Stomach (tissue), 9 donors: Measurements from ENCODE around the gene GRIA4. TPM values are rescaled to one million over a fixed set of nuclear protein-coding genes. Genes with fewer than 3 reads are reported as not detected.

ENCODE experiments used
- DNase-seq, 2 donors: peaks; one replicate each; pipeline versions ENCODE4 v3.0.0 to v3.0.0-alpha.2; 2013 to 2019
- H3K27ac ChIP-seq, 5 donors: fragments of 200-600 bp in 4 of 5; sonication (generic) in 4 of 5; one replicate each; pipeline ENCODE4 v1.5.1; 2013 to 2019; ENCODE audit warnings: mild to moderate bottlenecking in 1 of 5, moderate library complexity in 1 of 5
- H3K27me3 ChIP-seq, 3 donors: fragments of 200-600 bp; sonication (generic); one replicate each; pipeline ENCODE4 v1.5.1; 2017 to 2019; ENCODE audit warnings: mixed run types in 1 of 3
- H3K36me3 ChIP-seq, 4 donors: fragments of 200-600 bp; sonication (generic); 1 replicate in 3 of 4; 2 replicates in 1 of 4; pipeline ENCODE4 v1.5.1; 2016 to 2019
- H3K4me1 ChIP-seq, 4 donors: fragments of 200-600 bp; sonication (generic); one replicate each; pipeline ENCODE4 v1.5.1; 2016 to 2019
- H3K4me3 ChIP-seq, 4 donors: fragments of 200-600 bp; sonication (generic) in 3 of 4; one replicate each; pipeline ENCODE4 v1.5.1; 2016 to 2019; ENCODE audit warnings: mild to moderate bottlenecking in 1 of 4
- H3K9me3 ChIP-seq, 4 donors: fragments of 200-600 bp; sonication (generic); one replicate each; pipeline ENCODE4 v1.5.1; 2016 to 2019
- CTCF ChIP-seq, 7 experiments: fragments of 450-650 bp in 4 of 7; fragments of 200-600 bp in 3 of 7; sonication (generic) in 3 of 7; IDR thresholded peaks; one replicate each; pipeline ENCODE4 v1.5.1; 2016 to 2019; ENCODE audit warnings: antibody characterized with exemption in 7 of 7, control low read depth in 2 of 7, mild to moderate bottlenecking in 1 of 7
- EP300 ChIP-seq: sonication (generic); formaldehyde crosslinking; IDR thresholded peaks from one replicate; pipeline ENCODE4 v1.6.1; 2017; ENCODE audit warnings: antibody characterized with exemption
- POLR2A ChIP-seq, 4 donors: fragments of 450-650 bp; IDR thresholded peaks; one replicate each; pipeline ENCODE4 v1.6.1; 2016; ENCODE audit warnings: antibody characterized with exemption in 4 of 4, control low read depth in 2 of 4, mild to moderate bottlenecking in 1 of 4, moderate library complexity in 1 of 4
- POLR2AphosphoS5 ChIP-seq, 3 donors: sonication (generic); formaldehyde crosslinking; IDR thresholded peaks; one replicate each; pipeline ENCODE4 v1.6.1; 2016; ENCODE audit warnings: antibody characterized with exemption in 3 of 3
- WGBS, 5 donors: extraction: QIAGEN DNeasy Blood & Tissue Kit in 3 of 5; methylation state at CpG; one replicate each; pipeline versions ENCODE4 v1.1.5 to v1.1.7; 2013 to 2018; 5-methylcytosine and 5-hydroxymethylcytosine counted together
- intact Hi-C: fragments of 100-400 bp; cut with DNase I; formaldehyde crosslinking; loops from one replicate; pipeline ENCODE4 v1.15.1; 2023; ENCODE audit warnings: low total_unique reads
- polyA plus RNA-seq, 3 donors: library from polyadenylated mRNA; stranded (reverse); fragments of 200-250 nt; gene quantifications; one replicate each; pipeline ENCODE4 v1.2.3, GENCODE V29; 2013
- total RNA-seq, 5 donors: library from RNA; depleted of rRNA; stranded (reverse); fragments of >200 nt; gene quantifications; one replicate each; pipeline versions ENCODE4 v1.1.0 to v1.2.3, GENCODE V29; 2014 to 2016
- donor health status: healthy with polysubstance abuse.
- donor health status: Bipolar disorder and iron deficiency.
- donor health status: healthy.

Gene GRIA4
- total and polyA plus RNA-seq, 8 donors: under 0.01 to 5.9 (median 2.0) TPM; not detected in 1

- H3K36me3 ChIP-seq: no peaks in the 10 kb centered on the region
- no peak overlapping the region for H3K27ac ChIP-seq
- H3K4me3 ChIP-seq: no peak overlapping the region
- no peaks in the 10 kb centered on the region for H3K27me3 ChIP-seq
- TF ChIP-seq EP300 (no peak), POLR2A (IDR thresholded peaks at IDR 0.05) (no peak), POLR2AphosphoS5 (IDR thresholded peaks at IDR 0.05) (no peak), CTCF (IDR thresholded peaks at IDR 0.05) (no peak)
- H3K4me1 ChIP-seq: no peaks in the 10 kb centered on the region
- H3K9me3 ChIP-seq: peaks cover 0 to 5% (median 0%) of the 10 kb centered on the region in 4 donors
- DNase-seq: no peak
- intact Hi-C loops: no loop called here
Observed at GRCh38 chr11:105642870-105643269, 33.0 kb downstream of the GRIA4 start.

- no peaks in the 10 kb centered on the region for H3K27me3 ChIP-seq
- no peak overlapping the region for H3K4me3 ChIP-seq
- H3K4me1 ChIP-seq: no peaks in the 10 kb centered on the region
- H3K36me3 ChIP-seq: no peaks in the 10 kb centered on the region
- peaks cover 0 to 5% (median 0%) of the 10 kb centered on the region in 4 donors for H3K9me3 ChIP-seq
- no peak for TF ChIP-seq EP300
- no peak for TF ChIP-seq POLR2A (IDR thresholded peaks at IDR 0.05)
- no peak for TF ChIP-seq POLR2AphosphoS5 (IDR thresholded peaks at IDR 0.05)
- TF ChIP-seq CTCF (IDR thresholded peaks at IDR 0.05): no peak
- WGBS, 5 donors: 72 to 81% (median 76%) methylated on average over 7 of the region's 7 CpGs
- no peak for DNase-seq
- H3K27ac ChIP-seq: no peak overlapping the region
- intact Hi-C loops: no loop called here
Observed at GRCh38 chr11:105644839-105645573, 35.1 kb downstream of the GRIA4 start.

GRCh38 chr11:105647780-105648179 is 37.9 kb downstream of the GRIA4 start:
- Histone ChIP-seq H3K27ac (no peak overlapping the region), H3K9me3 (peaks cover 0 to 5% (median 0%) of the 10 kb centered on the region in 4 donors), H3K27me3 (no peaks in the 10 kb centered on the region), H3K4me1 (no peaks in the 10 kb centered on the region), H3K36me3 (no peaks in the 10 kb centered on the region), H3K4me3 (no peak overlapping the region)
- WGBS, 5 donors: 62 to 88% (median 71%) methylated on average over 1 of the region's 1 CpG
- TF ChIP-seq POLR2AphosphoS5 (IDR thresholded peaks at IDR 0.05): no peak
- TF ChIP-seq EP300: no peak
- TF ChIP-seq POLR2A (IDR thresholded peaks at IDR 0.05): no peak
- no peak for TF ChIP-seq CTCF (IDR thresholded peaks at IDR 0.05)
- intact Hi-C loops: no loop called here
- no peak for DNase-seq

- H3K4me3 ChIP-seq: no peak overlapping the region
- H3K27ac ChIP-seq: no peak overlapping the region
- H3K4me1 ChIP-seq: no peaks in the 10 kb centered on the region
- H3K36me3 ChIP-seq: no peaks in the 10 kb centered on the region
- TF ChIP-seq POLR2A (IDR thresholded peaks at IDR 0.05): no peak
- TF ChIP-seq POLR2AphosphoS5 (IDR thresholded peaks at IDR 0.05): no peak
- no peak for TF ChIP-seq EP300
- no peak for TF ChIP-seq CTCF (IDR thresholded peaks at IDR 0.05)
- H3K9me3 ChIP-seq: peaks cover 0 to 5% (median 0%) of the 10 kb centered on the region in 4 donors
- intact Hi-C loops: no loop called here
- no peaks in the 10 kb centered on the region for H3K27me3 ChIP-seq
- DNase-seq: no peak
- 75 to 89% (median 77%) methylated on average over 4 of the region's 4 CpGs for WGBS, 5 donors
Observed at GRCh38 chr11:105648762-105649161, 38.9 kb downstream of the GRIA4 start.
